Endothelial cell of umbilical vein (primary cell): ENCODE results near the gene WNT6. TPM values are rescaled to one million over a fixed set of nuclear protein-coding genes. Genes with fewer than 3 reads are reported as not detected.
A peak's percentile ranks its signal among the peaks of the same experiment; 100 is the strongest.

Experiments
- BruUV-seq: library from RNA; stranded (reverse); fragments of 400-500 nt; replicated peaks from 2 replicates; lab custom pipeline; 2021; lab: Mats Ljungman, UMichigan
- CTCF ChIA-PET: fragments of 300-600, 350-600 bp; sonication (Branson Sonifier 250); formaldehyde crosslinking; loops from one replicate; lab custom pipeline; 2021; ENCODE audit warnings: antibody characterized with exemption, inconsistent platforms; lab: Charles Lee
- POLR2A ChIA-PET: fragments of 300-600, 350-600 bp; sonication (Branson Sonifier 250); formaldehyde crosslinking; loops from one replicate; lab custom pipeline; 2021; ENCODE audit warnings: antibody characterized with exemption, inconsistent platforms; lab: Charles Lee
- DNase-seq: peaks from one replicate; pipeline ENCODE4 v3.0.0-alpha.2; 2011; ENCODE audit warnings: low read depth, low spot score
- FAIRE-seq: peaks from 2 replicates; lab custom pipeline; 2011; peaks lifted over from hg19 to GRCh38; lab: Jason Lieb, UNC
- H2AFZ ChIP-seq: 2 replicates; pipeline ENCODE4 v1.6.0; 2012; ENCODE audit warnings: low read depth, low read length, control low read depth, inconsistent platforms
- H3K27ac ChIP-seq: 2 replicates; pipeline ENCODE4 v1.5.1; 2011; ENCODE audit warnings: low read depth, mild to moderate bottlenecking, control low read depth, low read length, moderate library complexity; ENCODE audit not compliant: insufficient read depth
- H3K27me3 ChIP-seq, 2 experiments: 2 replicates each; pipeline versions ENCODE4 v1.6.0 to v1.6.1; 2011; ENCODE audit warnings: low read length in 2 of 2, mixed read lengths in 1 of 2; ENCODE audit not compliant: control insufficient read depth in 2 of 2, insufficient read depth in 2 of 2
- H3K36me3 ChIP-seq, 2 experiments: 2 replicates in 1 of 2; 3 replicates in 1 of 2; pipeline ENCODE4 v1.5.1; 2011; ENCODE audit warnings: low read length in 2 of 2, mild to moderate bottlenecking in 1 of 2, moderate library complexity in 1 of 2; ENCODE audit not compliant: control insufficient read depth in 2 of 2, insufficient read depth in 2 of 2; ENCODE audit errors: extremely low read depth in 1 of 2
- H3K4me1 ChIP-seq: 3 replicates; pipeline ENCODE4 v1.5.1; 2011; ENCODE audit warnings: mild to moderate bottlenecking, low read length; ENCODE audit not compliant: control insufficient read depth, insufficient read depth; ENCODE audit errors: extremely low read depth
- H3K4me2 ChIP-seq: 2 replicates; pipeline ENCODE4 v1.6.1; 2011; ENCODE audit warnings: low read length, control low read depth, mixed read lengths; ENCODE audit not compliant: insufficient read depth
- H3K4me3 ChIP-seq, 3 experiments: fragments of 200-600 bp in 1 of 3; sonication (generic), shearing (Covaris generic) in 1 of 3; replicated peaks in 1 of 3; 2 replicates each; pipeline ENCODE4 v1.5.1; 2011 to 2016; ENCODE audit warnings: control low read depth in 3 of 3, low read length in 3 of 3, mild to moderate bottlenecking in 2 of 3, inconsistent platforms in 1 of 3, low read depth in 1 of 3, moderate library complexity in 1 of 3; ENCODE audit not compliant: insufficient read depth in 1 of 3
- H3K79me2 ChIP-seq: 2 replicates; pipeline ENCODE4 v1.6.0; 2012; ENCODE audit warnings: low read length, inconsistent platforms; ENCODE audit not compliant: control insufficient read depth, insufficient read depth
- H3K9ac ChIP-seq: replicated peaks from 2 replicates; pipeline ENCODE3; 2011; ENCODE audit warnings: low read length, control low read depth; ENCODE audit not compliant: insufficient read depth; ENCODE audit errors: extremely low read depth
- H3K9me1 ChIP-seq: replicated peaks from 3 replicates; pipeline ENCODE4 v1.6.0; 2011; ENCODE audit warnings: mild to moderate bottlenecking, low read length; ENCODE audit not compliant: control insufficient read depth, insufficient read depth; ENCODE audit errors: extremely low read depth
- H3K9me3 ChIP-seq: replicated peaks from 2 replicates; pipeline ENCODE4 v1.5.1; 2012; ENCODE audit warnings: low read length, inconsistent platforms; ENCODE audit not compliant: control insufficient read depth, insufficient read depth
- H4K20me1 ChIP-seq: replicated peaks from 2 replicates; pipeline ENCODE3; 2011; ENCODE audit warnings: mild to moderate bottlenecking, low read length; ENCODE audit not compliant: control insufficient read depth, insufficient read depth; ENCODE audit errors: extremely low read depth
- CTCF ChIP-seq, 2 donors: IDR thresholded peaks; 1 replicate in 1 of 2; 2 replicates in 1 of 2; pipeline ENCODE4 v1.5.1; 2011; ENCODE audit warnings: low read length in 2 of 2, mild to moderate bottlenecking in 2 of 2, moderate library complexity in 2 of 2, control low read depth in 1 of 2, inconsistent platforms in 1 of 2, low read depth in 1 of 2; ENCODE audit not compliant: insufficient read depth in 1 of 2; ENCODE audit errors: extremely low read depth in 1 of 2
- EZH2 ChIP-seq: IDR thresholded peaks from 2 replicates; pipeline ENCODE4 v1.6.1; 2012; ENCODE audit warnings: borderline replicate concordance, low read depth, mild to moderate bottlenecking, moderate library complexity, low read length, inconsistent platforms; ENCODE audit not compliant: severe bottlenecking
- JUN ChIP-seq: IDR thresholded peaks from 2 replicates; pipeline ENCODE4 v1.6.1; 2011; ENCODE audit warnings: borderline replicate concordance, low read depth; ENCODE audit not compliant: insufficient read length, insufficient read depth
- dilution Hi-C: fragments of 300-500 bp; cut with MboI; formaldehyde crosslinking; loops from one replicate; pipeline ENCODE4 v1.15.0; 2019; ENCODE audit warnings: low sequenced_read_pairs; ENCODE audit not compliant: extremely low pct_ligation_motif_present
- intact Hi-C: fragments of 100-400 bp; cut with micrococcal nuclease; formaldehyde crosslinking; loops from one replicate; pipeline ENCODE4 v1.10.0; 2022
- polyA plus RNA-seq, 4 experiments: library from polyadenylated mRNA; depleted of rRNA in 3 of 4; stranded (reverse) in 3 of 4; unstranded in 1 of 4; fragments of >200 nt; gene quantifications; 2 replicates each; pipeline versions ENCODE4 v1.2.1 to v1.2.3, GENCODE V29; 2011 to 2012; ENCODE audit warnings: missing spikeins in 1 of 4
- total RNA-seq: library from RNA; stranded (reverse); gene quantifications from 2 replicates; pipeline ENCODE4 v1.2.3, GENCODE V29; 2021

WNT6 gene
- total and polyA plus RNA-seq, 2 donors (not counting 3 experiments of a cell fraction or from before 2014, with no cell fraction given), result not detected

GRCh38 chr2:218896501-218897393 is 37.1 kb downstream of the WNT6 start:
- intact Hi-C loops, result no loop called here

More at GRCh38 chr2:218896501-218897393, 37.1 kb downstream of the WNT6 start:
- ChIA-PET CTCF (interaction anchor here (1.1 to 10.0 kb wide), 8 partner anchors 11 to 186 kb away, joined by 3 to 362 read pairs (median 8); partner anchors contain the start of genes TTLL4 and WNT10A), POLR2A (no interaction called here)
- dilution Hi-C loops, result no loop called here
- Histone ChIP-seq H3K4me2 (no peak overlapping the region), H3K36me3 (no peaks in the 10 kb centered on the region), H3K27me3 (peaks cover 73 to 81% of the 10 kb centered on the region in 2 experiments), H2AFZ (no peak overlapping the region), H3K27ac (no peak overlapping the region), H3K79me2 (no peaks in the 10 kb centered on the region), H3K9ac (no peak overlapping the region), H3K4me1 (no peaks in the 10 kb centered on the region), H3K4me3 (no peak overlapping the region), H3K9me3 (no peaks in the 10 kb centered on the region), H3K9me1 (no peaks in the 10 kb centered on the region), H4K20me1 (no peaks in the 10 kb centered on the region)
- BruUV-seq, result no TSS peak
- TF ChIP-seq EZH2 (peak; percentile 73), CTCF (IDR thresholded peaks at IDR 0.05; ENCODE audit: extremely low read depth in 1 of 2, insufficient read depth in 1 of 2, low read depth in 1 of 2, low read length in 2 of 2) (no peak), JUN (no peak)
- DNase-seq (no peak), FAIRE-seq (no peak)
